GM21825 (cell line): ENCODE results near the gene PFDN6.
"Not testable (repeated sequence)": the region's sequence is repeated elsewhere in the genome, so short reads cannot be mapped to it uniquely, and the experiment has no call there.

ENCODE experiments used
- ATAC-seq: cut with Tn5 transposase; IDR thresholded peaks from one replicate; pipeline ENCODE4 v1.9.1; 2021; ENCODE audit warnings: mild to moderate bottlenecking, moderate library complexity; ENCODE audit not compliant: unreplicated experiment

Gene PFDN6

GRCh38 chr6:33288921-33289783 lies at the start of gene PFDN6, which contains the start of gene WDR46:
PFDN6 (plus strand) TSS chr6:33289601; CDS start chr6:33289857, 256 bp downstream.
WDR46 (minus strand) TSS chr6:33289239; CDS start chr6:33289170, 69 bp downstream.
- peak; percentile 71 for ATAC-seq

- no peak for ATAC-seq
These were observed 47.4 kb upstream of the PFDN6 start for GRCh38 chr6:33241968-33242367.

- ATAC-seq, result no peak
These were observed 45.9 kb upstream of the PFDN6 start for GRCh38 chr6:33243476-33243875.

- peak; percentile 36 for ATAC-seq
These were observed 41.3 kb upstream of the PFDN6 start for GRCh38 chr6:33247977-33248642.

- ATAC-seq, result peak; percentile 8
These were observed 40.8 kb upstream of the PFDN6 start for GRCh38 chr6:33248643-33248931.

- ATAC-seq, result peak; percentile 85
These were observed 40.3 kb upstream of the PFDN6 start for GRCh38 chr6:33248932-33249731.

- ATAC-seq, result no peak
These were observed 39.4 kb upstream of the PFDN6 start for GRCh38 chr6:33249732-33250630.

- ATAC-seq, result no peak
These were observed 38.7 kb upstream of the PFDN6 start for GRCh38 chr6:33250731-33251130.

GRCh38 chr6:33251395-33252012 lies 37.9 kb upstream of the PFDN6 start:
- ATAC-seq, result no peak

GRCh38 chr6:33252759-33253158 lies 36.6 kb upstream of the PFDN6 start:
- ATAC-seq, result no peak

- no peak for ATAC-seq
These were observed 34.8 kb upstream of the PFDN6 start for GRCh38 chr6:33254591-33254990.

GRCh38 chr6:33259032-33259431 lies 30.4 kb upstream of the PFDN6 start:
- ATAC-seq, result no peak

GRCh38 chr6:33262490-33262889 lies 26.9 kb upstream of the PFDN6 start:
- ATAC-seq, result not testable (repeated sequence)

GRCh38 chr6:33264015-33264414 lies 25.4 kb upstream of the PFDN6 start:
- ATAC-seq, result no peak

GRCh38 chr6:33271117-33271467 lies 18.3 kb upstream of the PFDN6 start:
- ATAC-seq, result no peak

- ATAC-seq, result peak; percentile 73
These were observed 17.7 kb upstream of the PFDN6 start, which contains the start of the genes RPS18 and VPS52 for GRCh38 chr6:33271468-33272274. RPS18 (plus strand) TSS chr6:33272075; CDS start chr6:33272120, 45 bp downstream. VPS52 (minus strand) TSS chr6:33271876; CDS start chr6:33271675, 201 bp downstream.

- peak; percentile 5 for ATAC-seq
These were observed 16.9 kb upstream of the PFDN6 start for GRCh38 chr6:33272275-33273128.
